Right lobe of liver (tissue), 4 donors: ENCODE results near the gene UBR1.

Source experiments
- POLR2A ChIP-seq: fragments of 450-650 bp; IDR thresholded peaks from one replicate; pipeline ENCODE4 v1.6.1; 2017; ENCODE audit warnings: antibody characterized with exemption, mild to moderate bottlenecking
- TF ChIP-seq, protein P1 (sequence below), 4 donors: fragments of 200-600 bp in 3 of 4; fragments of 450-650 bp in 1 of 4; IDR thresholded peaks; one replicate each; pipeline versions ENCODE4 v1.5.1 to v1.8.0; 2016 to 2022; ENCODE audit warnings: antibody characterized with exemption in 4 of 4, mild to moderate bottlenecking in 2 of 4
- donor health status: DM: no; HTN: no; CAD: no.
- donor health status: DM: no; HTN: no; CAD: no.
- donor health status: DM: no; HTN: yes; CAD: no.

DNA sequence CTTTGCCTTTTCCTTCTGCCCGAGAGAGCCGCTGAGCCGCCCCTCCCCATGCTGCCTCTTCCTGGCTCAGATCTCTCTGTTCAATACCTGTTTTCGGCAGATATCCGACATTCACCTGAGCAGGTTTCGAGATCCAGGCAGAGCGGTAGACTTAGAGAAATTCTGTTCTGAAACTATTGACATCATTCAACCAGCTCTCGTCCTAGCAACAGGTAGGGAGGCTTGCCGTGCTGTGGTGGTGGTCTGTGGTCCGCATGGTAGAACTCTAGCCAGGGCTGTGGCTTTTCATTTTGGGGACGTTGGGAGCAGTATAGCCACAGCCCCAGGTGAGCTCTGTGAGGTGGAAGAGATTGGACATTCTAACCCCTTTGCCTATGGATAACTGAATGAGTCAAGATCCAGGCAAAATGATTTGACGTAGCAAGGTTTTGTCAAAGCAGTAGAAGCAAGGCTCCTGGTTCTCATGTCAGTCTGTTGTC, 28.4 kb upstream of the UBR1 start:
- TF ChIP-seq, protein P1, sequence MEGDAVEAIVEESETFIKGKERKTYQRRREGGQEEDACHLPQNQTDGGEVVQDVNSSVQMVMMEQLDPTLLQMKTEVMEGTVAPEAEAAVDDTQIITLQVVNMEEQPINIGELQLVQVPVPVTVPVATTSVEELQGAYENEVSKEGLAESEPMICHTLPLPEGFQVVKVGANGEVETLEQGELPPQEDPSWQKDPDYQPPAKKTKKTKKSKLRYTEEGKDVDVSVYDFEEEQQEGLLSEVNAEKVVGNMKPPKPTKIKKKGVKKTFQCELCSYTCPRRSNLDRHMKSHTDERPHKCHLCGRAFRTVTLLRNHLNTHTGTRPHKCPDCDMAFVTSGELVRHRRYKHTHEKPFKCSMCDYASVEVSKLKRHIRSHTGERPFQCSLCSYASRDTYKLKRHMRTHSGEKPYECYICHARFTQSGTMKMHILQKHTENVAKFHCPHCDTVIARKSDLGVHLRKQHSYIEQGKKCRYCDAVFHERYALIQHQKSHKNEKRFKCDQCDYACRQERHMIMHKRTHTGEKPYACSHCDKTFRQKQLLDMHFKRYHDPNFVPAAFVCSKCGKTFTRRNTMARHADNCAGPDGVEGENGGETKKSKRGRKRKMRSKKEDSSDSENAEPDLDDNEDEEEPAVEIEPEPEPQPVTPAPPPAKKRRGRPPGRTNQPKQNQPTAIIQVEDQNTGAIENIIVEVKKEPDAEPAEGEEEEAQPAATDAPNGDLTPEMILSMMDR (IDR thresholded peaks at IDR 0.05), result no peak
- no peak for TF ChIP-seq POLR2A
